ENCODE data around the gene VASN.

Gene VASN

GRCh38 chr16:4372578-4373355, 1.1 kb downstream of the VASN start:
- DNase-seq (ENCODE audit: low read depth): peak; percentile 95

- DNase-seq (ENCODE audit: low read depth): no peak
Observed at GRCh38 chr16:4373356-4373908, 1.8 kb downstream of the VASN start.

GRCh38 chr16:4373909-4374742, 2.5 kb downstream of the VASN start:
- peak; percentile 97 for DNase-seq (ENCODE audit: low read depth)

DNA sequence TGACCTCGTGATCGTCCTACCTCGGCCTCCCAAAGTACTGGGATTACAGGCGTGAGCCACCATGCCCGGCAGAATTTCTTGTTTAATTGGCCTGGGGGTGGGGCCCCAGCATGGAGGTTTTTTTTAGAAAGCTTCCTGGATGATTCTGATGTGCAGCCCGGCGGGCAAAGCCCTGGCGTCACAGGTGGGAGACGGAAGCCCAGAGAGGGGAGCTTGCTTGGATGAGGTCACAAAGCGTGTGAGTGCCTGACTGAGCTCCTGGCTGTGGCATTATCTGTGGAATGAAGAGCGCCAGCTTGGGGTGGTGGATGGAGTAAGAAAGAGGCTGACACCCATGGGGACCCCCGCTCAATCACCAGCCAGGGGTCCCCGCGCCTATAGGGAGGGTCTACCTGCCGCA, 4.1 kb downstream of the VASN start:
- DNase-seq (ENCODE audit: low read depth): peak; percentile 61

DNA sequence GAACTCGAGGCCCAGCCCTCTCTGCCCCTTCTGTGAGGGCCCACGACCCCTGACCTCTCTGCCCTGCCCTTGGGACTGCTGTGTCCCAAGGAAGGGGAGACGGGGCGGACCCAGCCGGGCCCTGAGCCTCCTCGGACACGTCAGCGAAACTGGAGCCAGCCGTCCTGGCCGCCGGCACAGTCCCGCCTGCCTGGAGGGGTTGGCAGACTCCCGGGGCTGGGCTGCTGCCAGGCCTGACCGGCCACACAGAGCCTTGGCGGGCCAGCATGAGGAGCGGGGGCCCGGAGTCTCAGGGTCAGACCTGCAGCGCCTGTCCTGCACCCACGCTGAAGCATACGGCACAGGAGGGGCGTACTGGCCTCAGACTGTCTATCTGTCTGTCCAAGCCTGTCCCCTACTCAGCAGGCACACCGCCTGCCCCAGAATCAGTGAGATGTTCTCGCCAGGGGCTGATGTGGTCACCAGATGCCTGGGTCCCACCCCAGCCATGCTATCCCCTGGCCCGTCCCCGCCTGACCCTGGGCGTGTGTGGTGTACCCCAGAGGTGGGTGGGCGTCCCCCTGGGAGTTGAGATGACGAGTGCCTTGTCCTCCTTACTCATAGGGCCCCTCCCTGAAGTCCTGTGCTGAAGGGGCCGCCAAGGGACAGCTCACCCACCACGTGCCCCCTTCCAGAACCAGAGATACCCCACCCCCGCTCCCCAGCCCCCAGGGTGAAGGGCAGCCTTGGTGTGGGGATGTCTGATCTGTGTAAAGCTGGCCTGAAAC, 4.7 kb downstream of the VASN start:
- peak; percentile 92 for DNase-seq (ENCODE audit: low read depth)

GRCh38 chr16:4376893-4377572, 5.4 kb downstream of the VASN start:
- DNase-seq (ENCODE audit: low read depth): peak; percentile 49

GRCh38 chr16:4377573-4378154, 6.0 kb downstream of the VASN start:
- DNase-seq (ENCODE audit: low read depth): no peak

- peak; percentile 37 for DNase-seq (ENCODE audit: low read depth)
Observed at GRCh38 chr16:4378161-4378666, 6.6 kb downstream of the VASN start.

DNA sequence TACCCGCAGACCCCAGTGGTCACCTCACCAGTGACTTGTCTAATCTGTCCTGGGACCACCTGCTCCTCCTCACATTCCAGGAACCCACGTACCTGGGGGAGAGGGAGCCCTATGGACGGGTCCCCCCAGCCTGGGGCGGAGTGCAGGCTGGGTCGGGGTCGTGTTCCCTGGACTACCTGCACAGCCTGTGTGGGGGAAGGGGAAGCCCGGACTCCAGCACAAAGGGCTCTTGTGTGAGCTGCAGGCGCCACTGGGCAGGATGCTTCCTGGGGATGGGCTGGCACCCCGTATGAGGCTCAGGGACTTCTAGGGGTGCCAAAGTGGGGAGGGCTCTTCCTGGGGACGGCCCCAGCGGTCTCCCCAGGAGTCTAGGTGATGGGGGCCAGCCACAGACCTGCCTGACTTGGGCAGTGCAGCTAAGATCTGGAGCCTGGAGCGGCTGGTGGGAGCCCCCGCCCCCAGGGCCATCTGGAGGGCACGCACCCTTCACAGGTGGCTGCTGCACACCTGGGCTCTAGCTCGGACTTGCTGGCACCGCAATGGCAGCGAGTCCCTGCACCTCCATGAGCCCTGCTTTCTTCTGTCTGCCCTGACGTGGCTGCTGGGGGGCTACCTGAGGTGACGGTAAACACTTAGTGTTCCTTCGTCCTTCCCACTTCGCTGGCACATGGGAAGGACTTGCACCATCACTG, 7.5 kb downstream of the VASN start:
- no peak for DNase-seq (ENCODE audit: low read depth)

GRCh38 chr16:4380119-4381063, 8.7 kb downstream of the VASN start:
- peak; percentile 50 for DNase-seq (ENCODE audit: low read depth)

GRCh38 chr16:4381072-4381934, 9.7 kb downstream of the VASN start:
- DNase-seq (ENCODE audit: low read depth): no peak

DNA sequence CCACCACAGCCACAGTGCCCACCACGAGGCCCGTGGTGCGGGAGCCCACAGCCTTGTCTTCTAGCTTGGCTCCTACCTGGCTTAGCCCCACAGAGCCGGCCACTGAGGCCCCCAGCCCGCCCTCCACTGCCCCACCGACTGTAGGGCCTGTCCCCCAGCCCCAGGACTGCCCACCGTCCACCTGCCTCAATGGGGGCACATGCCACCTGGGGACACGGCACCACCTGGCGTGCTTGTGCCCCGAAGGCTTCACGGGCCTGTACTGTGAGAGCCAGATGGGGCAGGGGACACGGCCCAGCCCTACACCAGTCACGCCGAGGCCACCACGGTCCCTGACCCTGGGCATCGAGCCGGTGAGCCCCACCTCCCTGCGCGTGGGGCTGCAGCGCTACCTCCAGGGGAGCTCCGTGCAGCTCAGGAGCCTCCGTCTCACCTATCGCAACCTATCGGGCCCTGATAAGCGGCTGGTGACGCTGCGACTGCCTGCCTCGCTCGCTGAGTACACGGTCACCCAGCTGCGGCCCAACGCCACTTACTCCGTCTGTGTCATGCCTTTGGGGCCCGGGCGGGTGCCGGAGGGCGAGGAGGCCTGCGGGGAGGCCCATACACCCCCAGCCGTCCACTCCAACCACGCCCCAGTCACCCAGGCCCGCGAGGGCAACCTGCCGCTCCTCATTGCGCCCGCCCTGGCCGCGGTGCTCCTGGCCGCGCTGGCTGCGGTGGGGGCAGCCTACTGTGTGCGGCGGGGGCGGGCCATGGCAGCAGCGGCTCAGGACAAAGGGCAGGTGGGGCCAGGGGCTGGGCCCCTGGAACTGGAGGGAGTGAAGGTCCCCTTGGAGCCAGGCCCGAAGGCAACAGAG, 10.5 kb downstream of the VASN start:
- no peak for DNase-seq (ENCODE audit: low read depth)

GRCh38 chr16:4382795-4383357, 11.2 kb downstream of the VASN start:
- no peak for DNase-seq (ENCODE audit: low read depth)

GRCh38 chr16:4383591-4384444, 12.2 kb downstream of the VASN start:
- peak; percentile 25 for DNase-seq (ENCODE audit: low read depth)

- peak; percentile 78 for DNase-seq (ENCODE audit: low read depth)
Observed at GRCh38 chr16:4384509-4384942, 12.9 kb downstream of the VASN start.
